ENCODE measurements around the gene GRWD1.

The GRWD1 gene

DNA sequence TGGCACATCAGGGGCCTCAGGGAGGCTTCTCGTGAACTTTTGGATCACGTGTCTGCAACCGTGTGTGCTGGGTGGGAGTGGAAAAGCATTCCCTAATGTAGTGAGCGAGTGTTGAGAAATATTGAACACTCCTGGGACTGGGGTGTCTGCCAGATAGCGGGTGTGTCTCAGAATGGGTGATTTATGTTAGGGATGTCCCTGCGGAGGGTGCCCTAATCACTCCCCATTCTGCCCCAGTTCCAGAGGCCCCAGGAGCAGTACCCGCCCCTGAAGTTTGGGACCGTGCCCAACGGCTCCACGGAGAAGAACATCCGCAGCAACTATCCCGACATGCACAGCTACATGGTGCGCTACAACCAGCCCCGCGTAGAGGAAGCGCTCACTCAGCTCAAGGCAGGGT is 24.2 kb upstream of the GRWD1 start:
- no peak for DNase-seq (ENCODE audit: low read depth in 2 of 2, low spot score in 1 of 2)

DNA sequence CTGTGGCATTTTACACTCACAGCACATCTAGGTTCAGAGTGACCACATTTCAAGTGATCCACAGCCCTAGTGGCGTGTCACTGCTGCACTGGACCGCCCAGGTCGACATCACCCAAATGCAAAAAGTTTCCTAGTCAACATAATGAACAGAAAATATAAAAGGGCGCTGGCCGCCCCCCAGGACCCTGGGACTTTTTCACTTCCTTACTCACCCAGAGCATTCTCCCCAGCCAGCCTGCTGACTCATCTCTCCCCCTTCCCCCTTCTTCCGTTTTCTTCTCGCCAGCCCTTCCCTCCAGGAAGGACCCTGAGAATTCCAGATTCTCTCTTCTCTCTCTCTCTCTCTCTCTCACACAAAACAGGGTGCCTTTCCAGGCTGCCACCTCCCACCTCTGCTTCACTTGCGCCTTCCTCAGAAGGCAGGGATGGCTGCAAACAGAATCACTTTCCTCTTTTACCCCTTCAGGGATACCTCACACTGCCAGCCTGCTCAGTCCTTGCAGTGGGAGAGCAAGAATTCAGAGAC is 21.0 kb upstream of the GRWD1 start:
- DNase-seq (ENCODE audit: low read depth in 2 of 2, low spot score in 1 of 2), result no peak

DNA sequence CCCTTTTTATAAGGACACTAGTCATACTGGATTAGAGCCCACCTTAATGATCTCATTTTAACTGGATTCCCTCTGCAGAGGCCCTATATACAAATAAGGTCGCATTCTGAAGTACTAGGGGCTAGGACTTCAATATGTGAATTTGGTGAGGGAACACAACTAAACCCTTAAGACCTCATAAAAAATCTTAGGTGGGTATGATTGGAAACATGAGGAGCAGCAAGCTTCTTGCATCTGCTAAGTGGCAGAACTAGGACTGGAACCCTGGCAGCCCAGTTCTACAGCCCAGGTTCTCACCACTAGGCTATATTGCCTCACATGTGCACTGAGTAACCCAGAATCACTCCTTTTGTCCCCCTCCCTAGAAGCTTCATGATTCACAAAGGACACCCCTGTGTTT is 17.1 kb upstream of the GRWD1 start:
- no peak for DNase-seq (ENCODE audit: low read depth in 2 of 2, low spot score in 1 of 2)

DNA sequence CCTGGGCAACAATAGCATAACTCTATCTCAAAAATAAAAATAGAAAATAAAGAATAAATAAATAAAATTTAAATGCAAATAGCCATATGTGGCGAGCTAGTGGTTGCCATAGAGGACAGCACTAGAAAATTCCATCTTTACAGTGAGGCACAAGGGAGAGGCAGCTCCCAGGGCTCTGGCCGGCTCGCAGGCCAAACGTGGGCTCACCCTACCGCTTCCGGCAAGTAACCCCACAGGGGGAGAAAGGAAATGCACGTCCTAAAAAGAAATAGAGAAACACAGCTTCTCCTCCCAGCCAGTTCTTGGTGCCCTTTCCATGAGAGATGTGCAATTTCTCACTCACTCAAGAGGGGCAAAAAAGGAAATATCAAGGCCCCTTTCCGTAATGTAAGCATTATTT is 12.4 kb upstream of the GRWD1 start:
- no peak for DNase-seq (ENCODE audit: low read depth in 2 of 2, low spot score in 1 of 2)

DNA sequence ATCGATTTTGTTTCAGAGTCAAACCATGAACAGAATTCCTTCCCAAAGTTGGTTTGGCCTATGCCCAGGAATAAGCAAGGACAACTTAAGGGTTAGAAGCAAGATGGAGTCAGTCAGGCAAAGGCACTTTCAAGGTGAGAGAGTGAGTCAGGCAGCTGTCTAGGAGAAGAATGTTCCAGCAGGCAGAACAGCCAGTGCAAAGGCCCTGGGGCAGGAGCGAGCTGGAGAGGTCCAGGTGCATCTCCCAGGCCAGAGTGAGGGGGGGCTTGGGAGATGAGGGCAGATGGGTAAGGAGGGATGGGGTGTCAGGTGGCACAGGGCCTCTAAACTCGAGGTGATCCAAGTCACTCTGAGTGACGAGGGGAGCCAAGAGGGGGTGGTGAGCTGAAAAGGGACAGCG is 9.2 kb upstream of the GRWD1 start:
- no peak for DNase-seq (ENCODE audit: low read depth in 2 of 2, low spot score in 1 of 2)

DNA sequence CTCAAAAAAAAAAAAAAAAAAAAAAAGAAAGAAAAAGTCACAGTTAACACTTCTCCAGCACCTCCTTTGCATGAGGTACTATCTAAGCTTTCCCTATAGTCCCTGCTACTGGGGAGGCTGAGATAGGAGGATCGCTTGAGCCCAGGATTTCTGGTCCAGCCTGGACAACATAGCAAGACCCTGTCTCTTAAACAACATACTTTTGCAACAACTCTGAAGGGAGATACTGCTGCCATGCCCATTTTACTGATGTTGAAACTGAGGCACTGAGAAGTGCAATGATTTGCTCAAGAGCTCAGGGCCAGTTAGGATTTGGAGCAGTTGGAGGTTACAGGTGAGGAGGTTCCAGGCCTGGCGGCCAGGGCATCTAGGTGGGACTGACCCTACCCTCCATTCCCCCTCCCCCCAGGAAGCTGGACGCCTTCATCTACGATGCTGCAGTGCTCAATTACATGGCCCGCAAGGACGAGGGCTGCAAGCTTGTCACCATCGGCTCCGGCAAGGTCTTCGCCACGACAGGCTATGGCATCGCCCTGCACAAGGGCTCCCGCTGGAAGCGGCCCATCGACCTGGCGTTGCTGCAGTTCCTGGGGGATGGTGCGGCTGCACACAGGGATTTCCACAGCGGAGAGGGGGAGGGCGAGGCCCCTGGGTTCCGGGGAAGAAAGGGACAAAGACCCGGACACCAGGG is 4.3 kb upstream of the GRWD1 start:
- DNase-seq (ENCODE audit: low read depth in 2 of 2, low spot score in 1 of 2), result no peak

DNA sequence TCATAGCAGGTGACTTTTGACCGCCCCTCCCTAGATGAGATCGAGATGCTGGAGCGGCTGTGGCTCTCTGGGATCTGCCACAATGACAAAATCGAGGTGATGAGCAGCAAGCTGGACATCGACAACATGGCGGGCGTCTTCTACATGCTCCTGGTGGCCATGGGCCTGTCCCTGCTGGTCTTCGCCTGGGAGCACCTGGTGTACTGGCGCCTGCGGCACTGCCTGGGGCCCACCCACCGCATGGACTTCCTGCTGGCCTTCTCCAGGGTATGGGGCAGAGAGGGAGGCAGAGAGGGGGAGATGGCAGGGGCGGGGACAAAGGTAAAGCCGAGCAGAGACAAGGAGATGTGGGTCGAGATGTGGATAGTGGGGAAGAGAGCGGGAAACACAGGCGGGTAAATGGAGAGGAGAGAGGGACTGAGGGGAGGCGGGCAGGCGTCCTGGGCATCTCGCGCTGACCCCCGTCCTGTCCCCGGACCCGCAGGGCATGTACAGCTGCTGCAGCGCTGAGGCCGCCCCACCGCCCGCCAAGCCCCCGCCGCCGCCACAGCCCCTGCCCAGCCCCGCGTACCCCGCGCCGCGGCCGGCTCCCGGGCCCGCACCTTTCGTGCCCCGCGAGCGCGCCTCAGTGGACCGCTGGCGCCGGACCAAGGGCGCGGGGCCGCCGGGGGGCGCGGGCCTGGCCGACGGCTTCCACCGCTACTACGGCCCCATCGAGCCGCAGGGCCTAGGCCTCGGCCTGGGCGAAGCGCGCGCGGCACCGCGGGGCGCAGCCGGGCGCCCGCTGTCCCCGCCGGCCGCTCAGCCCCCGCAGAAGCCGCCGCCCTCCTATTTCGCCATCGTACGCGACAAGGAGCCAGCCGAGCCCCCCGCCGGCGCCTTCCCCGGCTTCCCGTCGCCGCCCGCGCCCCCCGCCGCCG is 3.4 kb upstream of the GRWD1 start:
- no peak for DNase-seq (ENCODE audit: low read depth in 2 of 2, low spot score in 1 of 2)

DNA sequence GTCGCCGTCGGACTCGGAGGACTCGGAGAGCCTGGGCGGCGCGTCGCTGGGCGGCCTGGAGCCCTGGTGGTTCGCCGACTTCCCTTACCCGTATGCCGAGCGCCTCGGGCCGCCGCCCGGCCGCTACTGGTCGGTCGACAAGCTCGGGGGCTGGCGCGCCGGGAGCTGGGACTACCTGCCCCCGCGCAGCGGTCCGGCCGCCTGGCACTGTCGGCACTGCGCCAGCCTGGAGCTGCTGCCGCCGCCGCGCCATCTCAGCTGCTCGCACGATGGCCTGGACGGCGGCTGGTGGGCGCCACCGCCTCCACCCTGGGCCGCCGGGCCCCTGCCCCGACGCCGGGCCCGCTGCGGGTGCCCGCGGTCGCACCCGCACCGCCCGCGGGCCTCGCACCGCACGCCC is 2.5 kb upstream of the GRWD1 start:
- DNase-seq (ENCODE audit: low read depth in 2 of 2, low spot score in 1 of 2), result no peak

DNA sequence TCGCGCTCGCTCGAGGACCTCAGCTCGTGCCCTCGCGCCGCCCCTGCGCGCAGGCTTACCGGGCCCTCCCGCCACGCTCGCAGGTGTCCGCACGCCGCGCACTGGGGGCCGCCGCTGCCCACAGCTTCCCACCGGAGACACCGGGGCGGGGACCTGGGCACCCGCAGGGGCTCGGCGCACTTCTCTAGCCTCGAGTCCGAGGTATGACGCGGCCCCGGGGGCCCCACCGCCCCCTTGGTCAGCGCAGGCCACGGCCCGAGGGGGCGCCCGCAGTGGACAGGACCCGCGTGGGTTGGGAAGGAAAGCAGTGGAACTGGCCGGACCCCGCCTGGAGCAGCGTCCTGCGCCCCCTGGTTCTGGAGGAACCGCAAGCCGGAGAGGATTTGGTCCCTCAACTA is 2.1 kb upstream of the GRWD1 start:
- no peak for DNase-seq (ENCODE audit: low read depth in 2 of 2, low spot score in 1 of 2)

DNA sequence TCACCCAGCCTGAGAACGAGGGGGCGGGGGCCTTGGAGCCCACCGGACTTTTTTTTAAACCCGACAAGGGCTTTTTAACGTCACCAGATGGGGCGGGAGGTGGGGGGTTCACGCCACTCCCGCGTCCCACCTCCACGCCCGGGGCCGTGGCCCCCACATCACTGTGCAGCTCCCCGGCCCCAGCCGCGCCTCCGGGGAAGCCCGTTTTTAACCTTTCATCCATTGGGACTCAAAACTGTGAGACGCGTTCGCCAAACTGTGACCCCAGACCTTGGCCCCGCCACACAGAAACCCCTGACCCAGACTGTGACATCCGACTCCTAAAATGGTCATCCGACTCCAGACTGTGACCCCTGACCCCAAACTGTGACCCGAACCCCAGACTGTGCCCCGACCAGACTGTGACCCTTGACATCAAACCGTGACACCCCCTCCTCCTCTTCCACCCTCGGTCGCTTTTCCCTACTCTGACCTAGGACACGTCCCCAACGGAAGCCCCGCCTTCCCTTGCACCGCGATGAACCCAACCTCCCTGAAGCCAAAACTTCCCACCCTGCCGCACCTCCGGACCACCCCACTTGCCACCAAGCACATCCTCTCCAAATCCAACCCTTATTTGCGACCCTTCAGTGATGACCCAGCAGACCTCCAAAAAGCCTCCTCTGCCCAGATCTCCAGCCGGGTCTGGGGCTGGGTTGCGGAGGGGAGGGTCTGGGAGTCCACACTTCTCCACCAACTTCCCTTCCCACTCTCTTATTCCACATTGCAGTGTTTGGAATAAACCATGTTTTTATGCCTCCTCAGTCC is 1.5 kb upstream of the GRWD1 start:
- no peak for DNase-seq (ENCODE audit: low read depth in 2 of 2, low spot score in 1 of 2)

DNA sequence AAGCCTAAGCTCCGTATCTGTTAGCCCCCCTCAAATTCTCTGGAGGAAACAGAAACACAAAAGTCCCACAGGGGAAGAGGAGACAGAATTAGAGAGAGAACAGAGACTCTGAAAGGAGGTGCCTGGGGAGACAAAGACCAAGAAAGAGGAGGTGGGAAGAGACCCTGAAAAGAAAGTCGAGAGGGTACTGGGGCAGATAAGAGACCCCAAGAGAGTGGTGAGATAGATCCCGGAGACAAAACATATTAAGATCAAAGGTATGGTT is 915 bp upstream of the GRWD1 start:
- DNase-seq (ENCODE audit: low read depth in 2 of 2, low spot score in 1 of 2), result no peak

DNA sequence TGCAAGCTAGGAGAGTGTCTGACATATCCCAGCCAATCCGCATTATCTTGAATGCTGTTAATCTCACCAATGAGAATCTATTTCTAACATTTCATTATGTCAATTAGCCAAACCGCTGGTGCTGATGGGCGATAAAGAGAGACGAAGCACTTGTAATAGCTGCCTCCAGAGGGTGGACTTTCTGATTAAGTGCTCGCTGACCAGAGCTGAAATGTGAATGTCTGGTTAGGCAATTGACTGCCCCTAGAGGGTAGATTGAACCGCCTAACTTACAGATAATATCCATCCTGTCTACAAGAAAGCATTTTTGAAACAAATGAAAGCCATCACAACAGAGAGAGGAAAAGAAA is 552 bp upstream of the GRWD1 start:
- DNase-seq (ENCODE audit: low read depth in 2 of 2, low spot score in 1 of 2), result no peak

DNA sequence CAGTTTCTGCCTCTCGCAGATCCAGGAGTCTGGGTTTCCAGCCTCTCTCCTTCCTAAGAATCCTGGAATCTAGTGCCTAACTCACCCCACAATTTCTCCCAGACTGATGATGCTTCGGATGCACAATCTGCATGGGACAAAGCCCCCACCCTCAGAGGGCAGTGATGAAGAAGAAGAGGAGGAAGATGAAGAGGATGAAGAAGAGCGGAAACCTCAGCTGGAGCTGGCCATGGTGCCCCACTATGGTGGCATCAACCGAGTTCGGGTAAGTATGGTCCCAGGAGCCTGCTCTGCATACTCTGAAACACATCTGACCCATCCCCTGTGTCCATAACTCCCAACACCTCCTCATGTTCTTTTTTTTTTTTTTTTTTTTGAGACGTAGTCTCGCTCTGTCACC is 796 bp downstream of the GRWD1 start:
- no peak for DNase-seq (ENCODE audit: low read depth in 2 of 2, low spot score in 1 of 2)

DNA sequence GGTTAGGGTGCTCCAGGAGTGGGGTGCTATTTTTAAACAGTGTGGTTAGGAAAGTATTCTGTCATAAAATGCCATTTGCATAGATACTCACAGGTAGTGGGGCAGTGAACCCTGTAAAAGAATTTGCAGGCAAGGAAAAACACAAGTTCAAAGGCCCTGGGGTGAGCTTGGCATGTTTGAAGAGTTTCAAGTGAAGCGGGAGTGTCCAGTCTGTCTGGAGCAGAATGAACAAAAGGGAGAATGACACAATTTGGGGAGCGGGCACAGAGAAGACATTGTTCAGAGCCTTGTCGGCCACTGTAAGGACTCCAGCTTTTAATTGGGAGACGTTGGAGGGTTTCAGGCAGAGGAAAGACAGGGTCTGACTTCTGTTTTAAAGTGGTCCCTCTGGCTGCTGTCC is 2.8 kb downstream of the GRWD1 start:
- no peak for DNase-seq (ENCODE audit: low read depth in 2 of 2, low spot score in 1 of 2)

DNA sequence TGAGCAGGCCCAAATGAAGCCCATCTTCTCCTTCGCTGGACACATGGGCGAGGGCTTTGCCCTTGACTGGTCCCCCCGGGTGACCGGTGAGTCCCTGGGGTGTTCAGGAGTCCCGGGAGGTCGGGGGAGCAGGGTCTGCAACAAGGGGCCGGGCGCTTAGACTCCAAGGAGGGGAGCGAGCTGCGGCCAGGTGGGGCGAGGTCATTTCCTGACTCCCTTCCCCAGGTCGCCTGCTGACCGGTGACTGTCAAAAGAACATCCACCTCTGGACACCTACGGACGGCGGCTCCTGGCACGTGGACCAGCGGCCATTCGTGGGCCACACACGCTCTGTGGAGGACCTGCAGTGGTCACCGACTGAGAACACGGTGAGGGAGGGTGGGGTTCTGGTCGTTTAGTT is 4.7 kb downstream of the GRWD1 start:
- DNase-seq (ENCODE audit: low read depth in 2 of 2, low spot score in 1 of 2), result no peak

DNA sequence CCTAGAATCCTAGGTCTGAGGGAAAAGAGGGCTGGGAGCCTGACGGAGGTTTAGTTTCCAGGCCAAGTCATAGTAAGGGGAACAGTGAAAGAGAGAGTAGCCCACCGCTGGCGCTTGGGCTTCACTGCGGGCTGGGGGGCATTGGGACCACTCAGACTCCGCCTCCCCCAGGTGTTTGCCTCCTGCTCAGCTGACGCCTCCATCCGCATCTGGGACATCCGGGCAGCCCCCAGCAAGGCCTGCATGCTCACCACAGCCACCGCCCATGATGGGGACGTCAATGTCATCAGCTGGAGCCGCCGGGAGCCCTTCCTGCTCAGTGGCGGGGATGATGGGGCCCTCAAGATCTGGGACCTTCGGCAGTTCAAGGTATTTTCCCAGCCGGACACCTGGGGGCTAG is 5.1 kb downstream of the GRWD1 start:
- DNase-seq (ENCODE audit: low read depth in 2 of 2, low spot score in 1 of 2), result no peak

DNA sequence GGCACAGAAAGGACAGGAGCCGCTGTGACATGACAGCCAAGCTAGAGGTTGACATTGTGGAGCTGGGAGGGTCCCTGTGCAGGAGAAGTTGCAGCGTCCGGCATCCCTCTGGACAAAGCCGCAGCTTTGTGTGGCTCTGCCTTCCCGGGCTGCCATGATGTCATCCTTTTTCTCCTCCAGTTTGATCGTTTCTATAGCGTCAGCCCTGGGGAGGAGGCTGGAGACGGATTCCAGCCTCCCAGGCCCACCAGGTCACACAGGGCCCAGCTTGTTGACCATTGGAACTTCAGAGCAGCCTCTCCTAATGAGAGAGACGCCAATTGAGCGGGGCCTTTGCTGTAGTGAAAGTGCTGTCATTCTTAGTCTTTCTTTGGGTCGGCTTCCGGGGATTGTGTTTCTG is 5.8 kb downstream of the GRWD1 start:
- DNase-seq (ENCODE audit: low read depth in 2 of 2, low spot score in 1 of 2), result no peak

DNA sequence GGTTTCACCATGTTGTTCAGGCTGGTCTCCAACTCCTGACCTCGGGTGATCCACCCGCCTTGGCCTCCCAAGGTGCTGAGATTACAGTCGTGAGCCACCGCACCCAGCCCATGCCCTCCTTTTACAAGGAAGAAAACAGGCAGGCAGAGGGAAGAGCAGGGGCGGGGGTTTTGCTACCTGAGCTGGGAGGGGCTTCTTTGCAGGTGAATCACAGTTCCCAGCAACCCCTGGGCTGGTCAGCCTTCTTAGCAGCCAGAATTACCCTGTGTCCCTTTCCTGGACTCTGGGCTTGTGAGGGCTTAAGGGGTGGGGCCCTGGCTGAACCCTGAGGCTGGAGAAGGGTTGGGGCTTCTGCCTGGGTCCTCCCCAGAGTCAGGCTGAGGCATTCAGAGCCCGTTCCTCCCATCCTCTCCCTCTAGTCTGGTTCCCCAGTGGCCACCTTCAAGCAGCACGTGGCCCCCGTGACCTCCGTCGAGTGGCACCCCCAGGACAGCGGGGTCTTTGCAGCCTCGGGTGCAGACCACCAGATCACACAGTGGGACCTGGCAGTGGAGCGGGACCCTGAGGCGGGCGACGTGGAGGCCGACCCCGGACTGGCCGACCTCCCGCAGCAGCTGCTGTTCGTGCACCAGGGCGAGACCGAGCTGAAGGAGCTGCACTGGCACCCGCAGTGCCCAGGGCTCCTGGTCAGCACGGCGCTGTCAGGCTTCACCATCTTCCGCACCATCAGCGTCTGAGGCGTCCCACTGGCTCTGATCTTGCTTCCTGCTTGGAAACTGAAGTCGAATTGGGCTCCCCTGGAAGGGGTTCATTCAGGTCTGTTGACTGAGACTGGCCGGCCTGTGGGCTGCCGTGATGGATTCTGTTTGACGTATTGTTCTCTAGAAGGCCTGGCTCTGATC is 6.8 kb downstream of the GRWD1 start:
- no peak for DNase-seq (ENCODE audit: low read depth in 2 of 2, low spot score in 1 of 2)

DNA sequence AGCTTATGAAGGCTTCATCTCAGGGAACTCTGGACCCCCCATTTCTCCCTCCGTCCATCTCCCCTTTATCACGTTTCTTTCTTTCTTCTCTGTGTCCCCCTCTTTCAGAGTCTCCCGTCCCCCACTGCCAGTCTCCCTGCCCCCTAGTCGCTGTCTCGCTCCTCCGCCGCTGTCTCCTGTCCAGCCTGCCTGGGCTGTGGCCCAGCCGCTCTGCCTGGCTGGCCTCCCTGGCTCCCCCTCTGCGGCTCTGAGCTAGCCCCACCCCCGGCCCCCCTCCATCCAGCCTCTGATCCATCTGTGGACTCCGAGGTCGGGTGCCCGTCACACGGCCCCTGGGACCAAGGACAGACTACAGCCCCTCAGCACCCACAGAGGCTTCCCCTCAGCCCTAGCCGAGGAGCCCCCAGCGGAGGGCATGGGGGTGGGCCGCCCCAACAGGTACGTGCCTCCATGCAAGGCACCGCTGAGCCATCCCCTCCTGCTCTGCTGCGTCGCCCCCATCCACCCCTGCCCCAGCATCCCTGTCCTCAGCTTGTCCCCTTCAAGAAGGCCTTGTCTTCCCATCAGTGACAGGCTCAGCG is 8.5 kb downstream of the GRWD1 start:
- DNase-seq (ENCODE audit: low read depth in 2 of 2, low spot score in 1 of 2), result no peak

DNA sequence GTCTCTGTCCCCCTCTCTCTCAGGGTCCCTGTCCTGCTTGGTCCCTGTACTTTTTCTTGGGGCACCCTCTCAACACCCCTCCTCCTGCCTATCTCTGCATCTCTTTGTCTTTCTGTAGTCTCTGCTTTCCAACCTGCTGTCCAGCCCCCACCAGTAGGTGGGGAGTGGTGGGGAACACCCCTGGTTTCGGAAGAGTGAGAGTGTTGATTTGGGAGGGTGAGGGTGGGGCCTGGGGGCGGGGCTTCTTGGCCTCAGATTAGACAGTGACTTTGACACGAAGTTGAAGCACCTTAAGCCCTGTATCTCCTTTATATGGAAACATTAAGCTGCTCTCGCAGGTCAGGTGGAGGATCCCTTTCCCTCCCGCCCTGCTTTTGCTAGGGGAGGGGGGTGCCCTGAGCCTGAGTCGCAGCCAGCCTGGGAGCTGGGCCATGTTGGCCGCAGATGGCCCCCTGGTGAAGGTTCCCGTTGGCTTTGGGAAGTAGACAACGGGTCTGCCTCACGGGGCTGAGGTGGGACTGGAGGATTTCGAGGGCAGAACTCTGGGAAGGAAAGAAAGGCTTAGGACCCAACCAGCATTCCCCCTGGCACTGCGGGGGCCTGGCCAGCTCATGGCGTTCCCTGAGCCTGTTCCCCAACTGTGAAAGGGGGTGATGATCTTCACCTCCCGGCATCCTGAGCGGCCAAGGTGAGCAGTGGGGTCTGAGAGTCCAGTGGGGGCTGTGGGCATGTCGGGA is 9.6 kb downstream of the GRWD1 start, which contains the start of gene KCNJ14:
TSS of gene KCNJ14 (plus strand) at position 404 of the 737 bp plus-strand sequence. CDS start 6,151 bp downstream, outside the sequence.
- DNase-seq (ENCODE audit: low read depth in 2 of 2, low spot score in 1 of 2), result no peak

Measured in stimulated activated CD8-positive, alpha-beta memory T cell treated with anti-CD3 and anti-CD28 coated beads, Interleukin-4, amount 100 ng/mL, for 4 hours (primary cell).